ENCODE measurements around the gene CLEC4D.
"Not testable (repeated sequence)": the region's sequence is repeated elsewhere in the genome, so short reads cannot be mapped to it uniquely, and the experiment has no call there.

CLEC4D gene

GRCh38 chr12:8532045-8532444 is 18.7 kb downstream of the CLEC4D start:
- no peak for DNase-seq

- DNase-seq: not testable (repeated sequence)
Observed at GRCh38 chr12:8537820-8538219, 24.5 kb downstream of the CLEC4D start.

GRCh38 chr12:8540831-8541230 is 27.5 kb downstream of the CLEC4D start, which contains the start of gene CLEC4E:
Gene CLEC4E, minus strand, starts transcription at chr12:8540905. Its CDS starts 108 bp downstream, at chr12:8540797.
- not testable (repeated sequence) for DNase-seq

GRCh38 chr12:8541562-8541961 is 28.3 kb downstream of the CLEC4D start:
- no peak for DNase-seq

GRCh38 chr12:8544295-8544694 is 31.0 kb downstream of the CLEC4D start:
- DNase-seq: peak in 52 of 58 donors; percentile 1 to 75 (median 26)

- DNase-seq: no peak
Observed at GRCh38 chr12:8546591-8546990, 33.3 kb downstream of the CLEC4D start.

GRCh38 chr12:8547645-8548044 is 34.3 kb downstream of the CLEC4D start:
- no peak for DNase-seq

- DNase-seq: no peak
Observed at GRCh38 chr12:8548192-8548591, 34.9 kb downstream of the CLEC4D start.

GRCh38 chr12:8549381-8549780 is 36.1 kb downstream of the CLEC4D start:
- DNase-seq: no peak

GRCh38 chr12:8553088-8553627 is 39.9 kb downstream of the CLEC4D start:
- no peak for DNase-seq

- no peak for DNase-seq
Observed at GRCh38 chr12:8554451-8555195, 41.3 kb downstream of the CLEC4D start.

GRCh38 chr12:8556531-8557097 is 43.3 kb downstream of the CLEC4D start:
- DNase-seq: no peak

GRCh38 chr12:8559676-8560075 is 46.4 kb downstream of the CLEC4D start:
- no peak for DNase-seq

- DNase-seq: no peak
Observed at GRCh38 chr12:8561011-8561410, 47.7 kb downstream of the CLEC4D start.

GRCh38 chr12:8562310-8562709 is 49.0 kb downstream of the CLEC4D start:
- no peak for DNase-seq

GRCh38 chr12:8563356-8563755 is 50.1 kb downstream of the CLEC4D start:
- DNase-seq: no peak

GRCh38 chr12:8564656-8565055 is 51.4 kb downstream of the CLEC4D start:
- DNase-seq: peak in 3 of 58 donors; percentile 0 to 10 (median 1)

- DNase-seq: not testable (repeated sequence)
Observed at GRCh38 chr12:8566052-8566451, 52.7 kb downstream of the CLEC4D start.

- no peak for DNase-seq
Observed at GRCh38 chr12:8566525-8566924, 53.2 kb downstream of the CLEC4D start.
